ENCODE measurements around the gene NDUFC1.

Gene NDUFC1

DNA sequence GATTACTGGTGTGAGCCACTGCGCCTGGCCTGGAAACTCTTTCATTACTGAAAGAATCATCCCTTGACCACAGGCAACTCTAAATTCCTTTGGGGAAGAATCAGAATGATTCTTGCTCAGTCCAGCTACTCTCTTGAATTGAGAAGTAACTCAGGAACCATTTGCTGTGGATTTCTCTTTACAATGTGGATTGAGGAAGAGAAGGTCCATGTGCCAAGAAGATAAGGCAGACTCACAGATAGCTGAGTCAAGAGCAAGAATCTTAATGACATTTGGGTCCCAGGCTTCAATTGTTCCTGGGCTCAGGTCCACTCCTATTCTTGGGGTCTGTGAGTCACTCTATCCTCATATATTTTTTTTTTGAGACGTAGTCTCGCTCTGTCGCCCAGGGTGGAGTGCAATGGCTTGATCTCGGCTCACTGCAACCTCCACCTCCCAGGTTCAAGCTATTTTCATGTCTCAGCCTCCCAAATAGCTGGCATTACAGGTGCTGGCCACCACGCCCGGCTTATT is 16.0 kb downstream of the NDUFC1 start:
- Mint-ChIP-seq H3K4me1 (no peaks in the 10 kb centered on the region), H3K27me3 (peaks cover under 1% of the 10 kb centered on the region), H3K27ac (ENCODE audit: low read depth) (no peak overlapping the region), H3K4me3 (no peak overlapping the region), H3K36me3 (ENCODE audit: insufficient read depth) (peaks cover 27% of the 10 kb centered on the region), H3K9me3 (no peaks in the 10 kb centered on the region)
- no peak for ATAC-seq (replicated peaks; ENCODE audit: extremely low read depth, poor library complexity, severe bottlenecking)
- DNase-seq (ENCODE audit: low spot score in 2 of 2): no peak

DNA sequence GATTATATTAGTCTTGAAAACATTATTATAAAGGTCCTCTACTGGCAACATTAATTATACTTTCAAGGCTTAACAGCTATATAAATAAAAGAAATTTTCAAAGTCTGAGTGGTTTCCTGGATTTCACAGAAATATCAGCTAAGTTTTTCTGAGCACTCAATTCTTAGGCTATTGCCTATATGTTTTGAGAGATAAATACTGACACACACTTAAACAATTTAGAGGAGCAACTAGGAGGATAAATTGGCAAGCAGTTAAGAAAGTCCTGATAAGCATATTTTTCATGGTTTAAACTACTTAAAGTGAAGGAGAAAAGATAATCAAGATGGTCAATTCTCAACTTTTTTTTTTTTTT is 19.6 kb downstream of the NDUFC1 start:
- Mint-ChIP-seq H3K27me3 (peaks cover 31% of the 10 kb centered on the region), H3K36me3 (ENCODE audit: insufficient read depth) (peaks cover 5% of the 10 kb centered on the region), H3K9me3 (no peaks in the 10 kb centered on the region), H3K27ac (ENCODE audit: low read depth) (no peak overlapping the region), H3K4me1 (peaks cover 18% of the 10 kb centered on the region), H3K4me3 (no peak overlapping the region)
- ATAC-seq (replicated peaks; ENCODE audit: extremely low read depth, poor library complexity, severe bottlenecking) (no peak), DNase-seq (ENCODE audit: low spot score in 2 of 2) (no peak)

GRCh38 chr4:139282065-139282720 is 20.1 kb downstream of the NDUFC1 start:
- Mint-ChIP-seq H3K36me3 (ENCODE audit: insufficient read depth) (peaks cover 1% of the 10 kb centered on the region), H3K9me3 (no peaks in the 10 kb centered on the region), H3K4me3 (no peak overlapping the region), H3K27ac (ENCODE audit: low read depth) (no peak overlapping the region), H3K4me1 (peaks cover 18% of the 10 kb centered on the region), H3K27me3 (peaks cover 31% of the 10 kb centered on the region)
- ATAC-seq (replicated peaks; ENCODE audit: extremely low read depth, poor library complexity, severe bottlenecking) (no peak), DNase-seq (ENCODE audit: low spot score in 2 of 2) (no peak)

GRCh38 chr4:139279760-139280620 is 22.3 kb downstream of the NDUFC1 start, which contains the start of gene MGARP:
Gene MGARP (minus strand): TSS chr4:139280225. CDS start chr4:139280158, 67 bp downstream.
- Mint-ChIP-seq H3K9me3 (no peaks in the 10 kb centered on the region), H3K36me3 (ENCODE audit: insufficient read depth) (peaks cover 1% of the 10 kb centered on the region), H3K4me3 (peak within 1 kb of the TSS; percentile 72), H3K27ac (ENCODE audit: low read depth) (no peak within 1 kb of the TSS), H3K27me3 (peaks cover 41% of the 10 kb centered on the region), H3K4me1 (peaks cover 18% of the 10 kb centered on the region)
- no peak for DNase-seq (ENCODE audit: low spot score in 2 of 2)
- ATAC-seq (replicated peaks; ENCODE audit: extremely low read depth, poor library complexity, severe bottlenecking): peak; percentile 65

GRCh38 chr4:139278912-139279759 is 23.1 kb downstream of the NDUFC1 start:
- H3K4me3 Mint-ChIP-seq: peak overlapping the region; percentile 72
- no peak overlapping the region for H3K27ac Mint-ChIP-seq (ENCODE audit: low read depth)
- H3K9me3 Mint-ChIP-seq: no peaks in the 10 kb centered on the region
- no peak for ATAC-seq (replicated peaks; ENCODE audit: extremely low read depth, poor library complexity, severe bottlenecking)
- no peak for DNase-seq (ENCODE audit: low spot score in 2 of 2)
- H3K27me3 Mint-ChIP-seq: peaks cover 41% of the 10 kb centered on the region
- peaks cover 18% of the 10 kb centered on the region for H3K4me1 Mint-ChIP-seq
- peaks cover 1% of the 10 kb centered on the region for H3K36me3 Mint-ChIP-seq (ENCODE audit: insufficient read depth)

GRCh38 chr4:139278485-139278884 is 23.8 kb downstream of the NDUFC1 start:
- peaks cover 1% of the 10 kb centered on the region for H3K36me3 Mint-ChIP-seq (ENCODE audit: insufficient read depth)
- no peaks in the 10 kb centered on the region for H3K9me3 Mint-ChIP-seq
- DNase-seq (ENCODE audit: low spot score in 2 of 2): no peak
- ATAC-seq (replicated peaks; ENCODE audit: extremely low read depth, poor library complexity, severe bottlenecking): no peak
- H3K4me3 Mint-ChIP-seq: peak overlapping the region; percentile 72
- peaks cover 41% of the 10 kb centered on the region for H3K27me3 Mint-ChIP-seq
- peaks cover 18% of the 10 kb centered on the region for H3K4me1 Mint-ChIP-seq
- no peak overlapping the region for H3K27ac Mint-ChIP-seq (ENCODE audit: low read depth)

DNA sequence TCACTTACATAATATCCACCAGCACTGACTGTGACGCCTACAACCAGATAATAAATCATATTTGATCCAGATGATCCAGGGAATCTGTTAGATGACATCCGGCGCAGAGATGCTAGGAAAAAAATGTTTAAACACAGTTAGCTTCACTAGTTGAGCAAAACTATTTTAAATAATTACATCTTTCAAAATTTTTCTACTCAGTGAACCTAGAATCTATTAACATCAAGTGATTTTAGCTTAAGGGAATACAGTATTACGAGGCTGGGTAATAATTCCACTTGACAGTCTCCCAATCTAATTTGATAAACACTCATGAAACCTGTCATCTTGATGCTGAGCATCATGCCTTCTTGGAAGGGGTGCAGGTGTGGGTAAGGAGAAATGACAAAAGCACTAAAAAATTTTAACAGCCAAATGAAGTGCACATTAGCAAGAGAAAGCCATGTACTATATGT is 27.0 kb downstream of the NDUFC1 start:
- Mint-ChIP-seq H3K9me3 (no peaks in the 10 kb centered on the region), H3K27me3 (peaks cover 31% of the 10 kb centered on the region), H3K36me3 (ENCODE audit: insufficient read depth) (peaks cover 1% of the 10 kb centered on the region), H3K4me1 (peaks cover 17% of the 10 kb centered on the region), H3K4me3 (no peak overlapping the region), H3K27ac (ENCODE audit: low read depth) (no peak overlapping the region)
- DNase-seq (ENCODE audit: low spot score in 2 of 2) (no peak), ATAC-seq (replicated peaks; ENCODE audit: extremely low read depth, poor library complexity, severe bottlenecking) (no peak)

DNA sequence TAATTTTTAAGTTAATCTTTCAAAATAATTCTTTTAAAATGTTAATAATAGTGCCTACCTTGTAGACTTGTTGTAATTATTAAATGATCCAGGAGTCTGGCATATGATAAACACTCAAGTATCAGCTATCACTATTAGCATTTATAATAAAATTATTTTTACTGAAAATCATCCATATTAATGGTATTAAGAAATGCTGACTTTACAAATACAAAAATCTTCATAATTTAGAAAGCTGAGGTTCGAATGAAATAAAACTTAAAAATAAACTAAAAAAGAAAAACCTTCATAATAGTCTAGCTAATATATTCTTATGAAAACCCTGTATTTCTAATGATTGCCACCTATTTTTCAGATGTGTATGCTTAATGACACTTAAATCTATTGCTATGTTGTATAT is 27.5 kb downstream of the NDUFC1 start:
- Mint-ChIP-seq H3K4me3 (no peak overlapping the region), H3K27ac (ENCODE audit: low read depth) (no peak overlapping the region), H3K27me3 (peaks cover 26% of the 10 kb centered on the region), H3K36me3 (ENCODE audit: insufficient read depth) (peaks cover 1% of the 10 kb centered on the region), H3K4me1 (peaks cover 11% of the 10 kb centered on the region), H3K9me3 (no peaks in the 10 kb centered on the region)
- ATAC-seq (replicated peaks; ENCODE audit: extremely low read depth, poor library complexity, severe bottlenecking) (no peak), DNase-seq (ENCODE audit: low spot score in 2 of 2) (no peak)

DNA sequence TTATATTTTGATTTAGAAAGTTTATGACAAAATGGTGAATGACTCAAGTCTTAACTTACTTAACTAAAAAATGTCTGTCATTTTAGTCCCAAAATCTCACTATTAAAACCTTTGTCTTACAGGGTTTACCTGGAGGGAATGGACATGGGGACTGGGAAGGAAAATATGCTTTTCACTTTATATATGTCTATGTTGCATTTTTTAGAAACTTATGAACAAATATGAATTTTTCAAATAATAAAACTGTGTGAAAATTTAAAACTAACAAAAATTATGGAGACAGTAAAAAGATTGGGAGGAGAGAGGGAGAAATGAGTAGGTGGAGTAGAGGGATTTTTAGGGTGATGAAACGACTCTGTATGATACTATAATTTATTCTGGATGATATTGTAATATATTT is 28.4 kb downstream of the NDUFC1 start:
- Mint-ChIP-seq H3K4me3 (no peak overlapping the region), H3K4me1 (peaks cover 2% of the 10 kb centered on the region), H3K27ac (ENCODE audit: low read depth) (no peak overlapping the region), H3K36me3 (ENCODE audit: insufficient read depth) (no peaks in the 10 kb centered on the region), H3K27me3 (peaks cover 16% of the 10 kb centered on the region), H3K9me3 (no peaks in the 10 kb centered on the region)
- no peak for ATAC-seq (replicated peaks; ENCODE audit: extremely low read depth, poor library complexity, severe bottlenecking)
- DNase-seq (ENCODE audit: low spot score in 2 of 2): no peak

DNA sequence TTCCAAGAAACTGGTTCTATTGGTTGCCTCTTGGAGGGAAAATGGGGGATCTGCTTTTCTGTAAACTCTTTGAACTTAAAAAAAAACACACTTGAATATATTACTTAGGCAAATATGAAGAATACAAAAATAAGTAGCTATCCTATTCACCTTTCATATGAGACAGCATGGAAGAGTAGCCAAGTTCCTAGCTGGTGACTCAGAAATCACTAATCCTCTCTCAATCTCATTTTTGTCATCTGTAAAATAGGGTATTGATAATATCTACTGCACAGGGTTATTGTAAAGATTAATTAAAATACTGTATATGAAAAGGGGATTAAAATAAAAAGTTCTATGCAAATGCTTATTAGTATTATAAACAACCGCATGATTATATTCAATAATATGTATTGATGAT is 35.0 kb downstream of the NDUFC1 start:
- Mint-ChIP-seq H3K4me1 (peaks cover 10% of the 10 kb centered on the region), H3K9me3 (no peaks in the 10 kb centered on the region), H3K27ac (ENCODE audit: low read depth) (peak overlapping the region; percentile 87), H3K4me3 (peak overlapping the region; percentile 78), H3K36me3 (ENCODE audit: insufficient read depth) (peaks cover 2% of the 10 kb centered on the region), H3K27me3 (no peaks in the 10 kb centered on the region)
- DNase-seq (ENCODE audit: low spot score in 2 of 2) (no peak), ATAC-seq (replicated peaks; ENCODE audit: extremely low read depth, poor library complexity, severe bottlenecking) (no peak)

GRCh38 chr4:139266583-139267257 is 35.6 kb downstream of the NDUFC1 start:
- Mint-ChIP-seq H3K27me3 (no peaks in the 10 kb centered on the region), H3K9me3 (no peaks in the 10 kb centered on the region), H3K4me1 (peaks cover 10% of the 10 kb centered on the region), H3K36me3 (ENCODE audit: insufficient read depth) (peaks cover 4% of the 10 kb centered on the region), H3K4me3 (peak overlapping the region; percentile 78), H3K27ac (ENCODE audit: low read depth) (peak overlapping the region; percentile 87)
- peak; percentile 98 for ATAC-seq (replicated peaks; ENCODE audit: extremely low read depth, poor library complexity, severe bottlenecking)
- DNase-seq (ENCODE audit: low spot score in 2 of 2): peak; percentile 51 to 53

GRCh38 chr4:139266208-139266582 is 36.1 kb downstream of the NDUFC1 start:
- no peak for ATAC-seq (replicated peaks; ENCODE audit: extremely low read depth, poor library complexity, severe bottlenecking)
- Mint-ChIP-seq H3K9me3 (no peaks in the 10 kb centered on the region), H3K4me1 (peaks cover 10% of the 10 kb centered on the region), H3K36me3 (ENCODE audit: insufficient read depth) (peaks cover 4% of the 10 kb centered on the region), H3K27ac (ENCODE audit: low read depth) (peak overlapping the region; percentile 87), H3K27me3 (no peaks in the 10 kb centered on the region), H3K4me3 (peak overlapping the region; percentile 78)
- DNase-seq (ENCODE audit: low spot score in 2 of 2): no peak

Data from central memory CD8-positive, alpha-beta T cell (primary cell).